Measurements from ENCODE around the gene PRR13. TPM values are rescaled to one million over a fixed set of nuclear protein-coding genes. Genes with fewer than 3 reads are reported as not detected.

The PRR13 gene
- polyA plus RNA-seq, 1 donor from 2014 or later: 6.4 TPM

DNA sequence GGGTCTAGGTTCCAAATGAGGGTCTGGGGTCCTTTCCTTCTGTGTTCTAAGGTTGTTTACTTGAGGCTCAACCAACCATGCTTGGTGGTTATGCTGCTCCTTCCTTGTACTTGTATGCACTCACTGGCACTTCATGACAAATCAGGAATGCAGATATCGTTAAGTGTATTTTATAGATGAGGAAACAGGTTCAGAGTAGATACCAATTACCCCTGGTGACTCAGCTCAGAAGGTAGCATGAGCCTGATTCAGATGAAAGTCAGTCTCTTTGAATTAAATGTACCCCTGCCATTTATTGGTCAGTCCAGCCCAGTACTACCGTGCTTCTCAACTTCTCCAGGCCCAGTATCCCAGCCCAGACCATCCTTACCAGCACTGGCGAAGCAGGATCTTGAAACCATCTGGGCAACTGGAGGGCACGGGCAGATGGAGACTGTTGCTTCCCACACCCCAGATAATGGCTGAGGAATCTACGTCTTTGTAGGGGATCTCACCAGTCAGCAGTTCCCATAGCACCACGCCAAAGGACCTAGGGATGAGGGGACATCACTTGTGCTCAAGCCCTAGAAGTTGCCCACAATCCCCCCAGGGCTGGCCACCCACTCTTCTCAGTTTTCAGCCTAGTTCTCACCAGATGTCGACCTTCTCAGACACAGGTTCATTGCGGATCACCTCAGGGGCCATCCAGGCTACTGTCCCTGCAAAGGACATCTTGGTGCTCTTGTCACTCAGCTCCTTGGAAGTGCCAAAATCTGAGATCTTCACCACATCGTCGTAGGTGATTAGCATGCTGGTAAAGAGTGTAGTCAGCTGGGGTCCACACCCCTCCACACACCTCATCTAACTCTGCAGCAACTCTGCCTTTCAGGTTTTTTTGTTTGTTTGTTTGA is 43.4 kb downstream of the PRR13 start:
- no peaks in the 10 kb centered on the region for H3K36me3 ChIP-seq (ENCODE audit: insufficient read depth, low read length)
- no peak overlapping the region for H2AFZ ChIP-seq (ENCODE audit: low read depth, low read length)
- no peak overlapping the region for H3K4me3 ChIP-seq (ENCODE audit: low read length)
- H4K20me1 ChIP-seq (ENCODE audit: insufficient read depth): peaks cover 7% of the 10 kb centered on the region
- H3F3A ChIP-seq (ENCODE audit: insufficient read depth, low read length, poor library complexity, severe bottlenecking): no peaks in the 10 kb centered on the region
- no peak overlapping the region for H3K9ac ChIP-seq (ENCODE audit: low read length)
- H3K9me3 ChIP-seq (ENCODE audit: low read length): no peaks in the 10 kb centered on the region
- no peak overlapping the region for H3K27ac ChIP-seq (ENCODE audit: low read length)
- H3K9me2 ChIP-seq (ENCODE audit: insufficient read depth, low read length): no peaks in the 10 kb centered on the region
- H3K79me2 ChIP-seq (replicated peaks; ENCODE audit: insufficient read depth, low read length): peaks cover 20% of the 10 kb centered on the region
- H3K4me2 ChIP-seq (ENCODE audit: low read length): no peak overlapping the region
- TF ChIP-seq SMC3 (conservative IDR thresholded peaks at IDR 0.05; ENCODE audit: poor library complexity) (no peak), POLR2AphosphoS5 (IDR thresholded peaks at IDR 0.05) (no peak), EZH2 (IDR thresholded peaks at IDR 0.05; ENCODE audit: borderline replicate concordance, insufficient read depth, low read length, poor library complexity, severe bottlenecking) (no peak), EP300 (conservative IDR thresholded peaks at IDR 0.05; ENCODE audit: poor library complexity, severe bottlenecking) (no peak), CTCF (IDR thresholded peaks at IDR 0.05; ENCODE audit: poor library complexity, severe bottlenecking) (no peak), TAF1 (IDR thresholded peaks at IDR 0.05; ENCODE audit: low read depth) (no peak), MXI1 (conservative IDR thresholded peaks at IDR 0.05; ENCODE audit: poor library complexity, severe bottlenecking) (no peak), REST (IDR thresholded peaks at IDR 0.05; ENCODE audit: borderline replicate concordance) (no peak), RAD21 (conservative IDR thresholded peaks at IDR 0.05) (no peak)
- no peaks in the 10 kb centered on the region for H3K27me3 ChIP-seq (ENCODE audit: insufficient read depth, low read depth, low read length)

DNA sequence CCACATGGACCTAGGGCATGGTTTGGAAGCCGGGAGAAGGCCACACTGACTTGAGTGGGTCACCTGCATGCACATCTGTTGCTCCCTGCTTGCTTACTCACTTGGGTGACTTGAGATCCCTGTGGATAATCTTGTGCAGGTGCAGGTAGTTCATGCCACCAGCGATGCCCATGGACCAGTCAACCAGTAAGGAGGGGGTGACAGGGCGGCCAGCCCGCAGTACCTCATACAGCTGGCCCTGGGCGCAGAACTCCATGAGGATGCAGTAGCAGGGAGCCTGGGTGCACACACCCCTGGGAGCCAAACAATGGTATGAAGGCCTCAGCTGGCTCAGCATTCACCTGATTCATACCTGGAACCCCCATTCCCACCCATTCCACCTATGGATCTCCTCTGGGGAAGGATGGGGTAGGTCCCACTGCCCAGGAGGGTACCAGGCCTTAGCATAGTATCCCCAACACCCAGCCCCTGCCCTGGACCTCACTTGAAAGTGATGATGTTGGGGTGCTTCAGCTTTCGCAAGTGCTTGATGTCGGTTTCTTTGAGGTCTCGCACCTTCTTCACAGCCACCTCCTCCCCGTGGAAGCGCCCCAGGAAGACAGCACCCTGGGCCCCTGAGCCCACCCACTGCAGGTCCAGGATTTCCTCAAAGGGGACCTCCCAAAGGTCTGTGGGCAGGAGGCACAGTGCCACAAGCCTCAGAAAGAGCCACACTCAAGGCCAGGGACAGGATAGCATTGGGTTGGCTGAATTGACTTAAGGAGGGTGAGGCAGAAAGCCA is 44.6 kb downstream of the PRR13 start:
- H4K20me1 ChIP-seq (ENCODE audit: insufficient read depth): peaks cover 7% of the 10 kb centered on the region
- no peak overlapping the region for H2AFZ ChIP-seq (ENCODE audit: low read depth, low read length)
- no peak overlapping the region for H3K27ac ChIP-seq (ENCODE audit: low read length)
- H3K9ac ChIP-seq (ENCODE audit: low read length): no peak overlapping the region
- no peaks in the 10 kb centered on the region for H3K9me3 ChIP-seq (ENCODE audit: low read length)
- H3K79me2 ChIP-seq (replicated peaks; ENCODE audit: insufficient read depth, low read length): peaks cover 23% of the 10 kb centered on the region
- H3K4me3 ChIP-seq (ENCODE audit: low read length): no peak overlapping the region
- TF ChIP-seq CTCF (IDR thresholded peaks at IDR 0.05; ENCODE audit: poor library complexity, severe bottlenecking) (no peak), TAF1 (IDR thresholded peaks at IDR 0.05; ENCODE audit: low read depth) (no peak), EP300 (conservative IDR thresholded peaks at IDR 0.05; ENCODE audit: poor library complexity, severe bottlenecking) (no peak), REST (IDR thresholded peaks at IDR 0.05; ENCODE audit: borderline replicate concordance) (no peak)
- no peaks in the 10 kb centered on the region for H3F3A ChIP-seq (ENCODE audit: insufficient read depth, low read length, poor library complexity, severe bottlenecking)
- H3K36me3 ChIP-seq (ENCODE audit: insufficient read depth, low read length): no peaks in the 10 kb centered on the region
- no peaks in the 10 kb centered on the region for H3K9me2 ChIP-seq (ENCODE audit: insufficient read depth, low read length)
- H3K4me2 ChIP-seq (ENCODE audit: low read length): no peak overlapping the region
- no peaks in the 10 kb centered on the region for H3K27me3 ChIP-seq (ENCODE audit: insufficient read depth, low read depth, low read length)

All from neural cell (in vitro differentiated cells).